Neural cell (in vitro differentiated cells): Measurements from ENCODE around the gene CCR6. TPM values are rescaled to one million over a fixed set of nuclear protein-coding genes. Genes with fewer than 3 reads are reported as not detected.

Experiments
- H2AFZ ChIP-seq: fragments of 200-600, 300-800 bp; sonication (generic), shearing (Covaris generic); 2 replicates; pipeline ENCODE4 v1.6.0; 2014; ENCODE audit warnings: low read depth, mild to moderate bottlenecking, antibody characterized with exemption, low read length, moderate library complexity
- H3F3A ChIP-seq: fragments of 200-600 bp; shearing (Covaris generic); 2 replicates; pipeline ENCODE4 v1.6.1; 2016; ENCODE audit warnings: mild to moderate bottlenecking, moderate library complexity, mixed read lengths, antibody characterized with exemption, low read length; ENCODE audit not compliant: insufficient read depth, poor library complexity, severe bottlenecking
- H3K27ac ChIP-seq: fragments of 200-600, 300-800 bp; sonication (generic), shearing (Covaris generic); 2 replicates; pipeline ENCODE4 v1.5.1; 2014; ENCODE audit warnings: mild to moderate bottlenecking, low read length, moderate library complexity
- H3K27me3 ChIP-seq: fragments of 300-800, 200-600 bp; sonication (generic), shearing (Covaris generic); 2 replicates; pipeline ENCODE4 v1.6.0; 2014; ENCODE audit warnings: mild to moderate bottlenecking, low read depth, low read length, moderate library complexity; ENCODE audit not compliant: insufficient read depth
- H3K36me3 ChIP-seq: fragments of 300-800, 200-600 bp; sonication (generic), shearing (Covaris generic); 2 replicates; pipeline ENCODE4 v1.5.1; 2014; ENCODE audit warnings: mild to moderate bottlenecking, antibody characterized with exemption, low read length, moderate library complexity; ENCODE audit not compliant: insufficient read depth
- H3K4me2 ChIP-seq: fragments of 300-800, 200-600 bp; sonication (generic), shearing (Covaris generic); 2 replicates; pipeline ENCODE4 v1.6.0; 2014; ENCODE audit warnings: mild to moderate bottlenecking, low read length
- H3K4me3 ChIP-seq: fragments of 300-800, 200-600 bp; sonication (generic), shearing (Covaris generic); 2 replicates; pipeline ENCODE4 v1.5.1; 2014; ENCODE audit warnings: mild to moderate bottlenecking, low read length, moderate library complexity
- H3K79me2 ChIP-seq: fragments of 200-600 bp; shearing (Covaris generic); replicated peaks from 2 replicates; pipeline ENCODE4 v1.6.0; 2014; ENCODE audit warnings: mild to moderate bottlenecking, low read length, moderate library complexity; ENCODE audit not compliant: insufficient read depth
- H3K9ac ChIP-seq: fragments of 300-800, 200-600 bp; sonication (generic), shearing (Covaris generic); 2 replicates; pipeline ENCODE4 v1.6.1; 2016; ENCODE audit warnings: mild to moderate bottlenecking, low read length, mixed read lengths
- H3K9me2 ChIP-seq: fragments of 200-600 bp; shearing (Covaris generic); 2 replicates; pipeline ENCODE4 v1.6.1; 2016; ENCODE audit warnings: mild to moderate bottlenecking, low read length, mixed read lengths; ENCODE audit not compliant: insufficient read depth
- H3K9me3 ChIP-seq: fragments of 200-600, 300-800 bp; sonication (generic), shearing (Covaris generic); 2 replicates; pipeline ENCODE4 v1.6.1; 2016; ENCODE audit warnings: mild to moderate bottlenecking, mixed run types, low read length, moderate library complexity, mixed read lengths
- H4K20me1 ChIP-seq: fragments of 200-600 bp; shearing (Covaris generic); 2 replicates; pipeline ENCODE4 v1.6.1; 2016; ENCODE audit warnings: mild to moderate bottlenecking, mixed run types; ENCODE audit not compliant: insufficient read depth
- EP300 ChIP-seq: fragments of 450-650 bp; conservative IDR thresholded peaks from 2 replicates; pipeline ENCODE4 v1.6.1; 2014; ENCODE audit warnings: antibody characterized with exemption, mild to moderate bottlenecking, moderate library complexity; ENCODE audit not compliant: poor library complexity, severe bottlenecking
- EZH2 ChIP-seq: fragments of 200-600, 300-800 bp; shearing (Covaris generic), sonication (generic); IDR thresholded peaks from 2 replicates; pipeline ENCODE4 v1.6.1; 2014; ENCODE audit warnings: antibody characterized with exemption, low read length, borderline replicate concordance, mild to moderate bottlenecking; ENCODE audit not compliant: insufficient read depth, poor library complexity, severe bottlenecking
- MXI1 ChIP-seq: fragments of 450-650 bp; conservative IDR thresholded peaks from 2 replicates; pipeline ENCODE4 v1.6.1; 2014; ENCODE audit warnings: antibody characterized with exemption, mild to moderate bottlenecking; ENCODE audit not compliant: poor library complexity, severe bottlenecking
- POLR2AphosphoS5 ChIP-seq: IDR thresholded peaks from 2 replicates; pipeline ENCODE4 v1.6.1; 2012
- RAD21 ChIP-seq: fragments of 450-650 bp; conservative IDR thresholded peaks from 2 replicates; pipeline ENCODE4 v1.6.1; 2014; ENCODE audit warnings: antibody characterized with exemption, mild to moderate bottlenecking, moderate library complexity
- SMC3 ChIP-seq: fragments of 450-650 bp; conservative IDR thresholded peaks from 2 replicates; pipeline ENCODE4 v1.6.1; 2014; ENCODE audit warnings: antibody characterized with exemption, mild to moderate bottlenecking, moderate library complexity; ENCODE audit not compliant: poor library complexity
- TAF1 ChIP-seq: IDR thresholded peaks from 2 replicates; pipeline ENCODE4 v1.6.1; 2012; ENCODE audit warnings: low read depth
- polyA plus RNA-seq: library from polyadenylated mRNA; depleted of rRNA; stranded (reverse); fragments of >200 nt; gene quantifications from 2 replicates; pipeline ENCODE4 v1.2.3, GENCODE V29; 2014
- TF ChIP-seq, protein P1 (sequence below): fragments of 450-650 bp; IDR thresholded peaks from 2 replicates; pipeline ENCODE4 v1.5.1; 2014; ENCODE audit warnings: antibody characterized with exemption, mild to moderate bottlenecking, moderate library complexity; ENCODE audit not compliant: poor library complexity, severe bottlenecking
- TF ChIP-seq, protein P2 (sequence below): IDR thresholded peaks from 2 replicates; pipeline ENCODE4 v1.6.1; 2012; ENCODE audit warnings: borderline replicate concordance

CCR6 gene
- polyA plus RNA-seq, 1 donor from 2014 or later, result not detected

- TF ChIP-seq RAD21, result no peak
- no peaks in the 10 kb centered on the region for H3K36me3 ChIP-seq
- no peak overlapping the region for H3K4me3 ChIP-seq
- no peaks in the 10 kb centered on the region for H3K79me2 ChIP-seq
- H3K9me2 ChIP-seq, result no peaks in the 10 kb centered on the region
- H4K20me1 ChIP-seq, result no peaks in the 10 kb centered on the region
- H3K27me3 ChIP-seq, result no peaks in the 10 kb centered on the region
- H3K9ac ChIP-seq, result no peak overlapping the region
- H2AFZ ChIP-seq, result no peak overlapping the region
- H3K4me2 ChIP-seq, result no peak overlapping the region
- H3K27ac ChIP-seq, result no peak overlapping the region
- peaks cover 2% of the 10 kb centered on the region for H3K9me3 ChIP-seq
- H3F3A ChIP-seq, result no peaks in the 10 kb centered on the region
Measured at GRCh38 chr6:167091026-167091804, 31.7 kb upstream of the CCR6 start.

- Histone ChIP-seq H3K27me3 (no peaks in the 10 kb centered on the region), H3K9me2 (no peaks in the 10 kb centered on the region), H4K20me1 (no peaks in the 10 kb centered on the region), H3K4me2 (no peak overlapping the region), H3F3A (no peaks in the 10 kb centered on the region), H3K79me2 (no peaks in the 10 kb centered on the region), H3K9ac (no peak overlapping the region), H2AFZ (no peak overlapping the region), H3K4me3 (no peak overlapping the region), H3K36me3 (no peaks in the 10 kb centered on the region), H3K27ac (no peak overlapping the region), H3K9me3 (peaks cover 2% of the 10 kb centered on the region)
- TF ChIP-seq EP300 (no peak), POLR2AphosphoS5 (no peak), RAD21 (no peak), MXI1 (no peak)
- TF ChIP-seq, protein P1, sequence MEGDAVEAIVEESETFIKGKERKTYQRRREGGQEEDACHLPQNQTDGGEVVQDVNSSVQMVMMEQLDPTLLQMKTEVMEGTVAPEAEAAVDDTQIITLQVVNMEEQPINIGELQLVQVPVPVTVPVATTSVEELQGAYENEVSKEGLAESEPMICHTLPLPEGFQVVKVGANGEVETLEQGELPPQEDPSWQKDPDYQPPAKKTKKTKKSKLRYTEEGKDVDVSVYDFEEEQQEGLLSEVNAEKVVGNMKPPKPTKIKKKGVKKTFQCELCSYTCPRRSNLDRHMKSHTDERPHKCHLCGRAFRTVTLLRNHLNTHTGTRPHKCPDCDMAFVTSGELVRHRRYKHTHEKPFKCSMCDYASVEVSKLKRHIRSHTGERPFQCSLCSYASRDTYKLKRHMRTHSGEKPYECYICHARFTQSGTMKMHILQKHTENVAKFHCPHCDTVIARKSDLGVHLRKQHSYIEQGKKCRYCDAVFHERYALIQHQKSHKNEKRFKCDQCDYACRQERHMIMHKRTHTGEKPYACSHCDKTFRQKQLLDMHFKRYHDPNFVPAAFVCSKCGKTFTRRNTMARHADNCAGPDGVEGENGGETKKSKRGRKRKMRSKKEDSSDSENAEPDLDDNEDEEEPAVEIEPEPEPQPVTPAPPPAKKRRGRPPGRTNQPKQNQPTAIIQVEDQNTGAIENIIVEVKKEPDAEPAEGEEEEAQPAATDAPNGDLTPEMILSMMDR, result no peak
- TF ChIP-seq, protein P2, sequence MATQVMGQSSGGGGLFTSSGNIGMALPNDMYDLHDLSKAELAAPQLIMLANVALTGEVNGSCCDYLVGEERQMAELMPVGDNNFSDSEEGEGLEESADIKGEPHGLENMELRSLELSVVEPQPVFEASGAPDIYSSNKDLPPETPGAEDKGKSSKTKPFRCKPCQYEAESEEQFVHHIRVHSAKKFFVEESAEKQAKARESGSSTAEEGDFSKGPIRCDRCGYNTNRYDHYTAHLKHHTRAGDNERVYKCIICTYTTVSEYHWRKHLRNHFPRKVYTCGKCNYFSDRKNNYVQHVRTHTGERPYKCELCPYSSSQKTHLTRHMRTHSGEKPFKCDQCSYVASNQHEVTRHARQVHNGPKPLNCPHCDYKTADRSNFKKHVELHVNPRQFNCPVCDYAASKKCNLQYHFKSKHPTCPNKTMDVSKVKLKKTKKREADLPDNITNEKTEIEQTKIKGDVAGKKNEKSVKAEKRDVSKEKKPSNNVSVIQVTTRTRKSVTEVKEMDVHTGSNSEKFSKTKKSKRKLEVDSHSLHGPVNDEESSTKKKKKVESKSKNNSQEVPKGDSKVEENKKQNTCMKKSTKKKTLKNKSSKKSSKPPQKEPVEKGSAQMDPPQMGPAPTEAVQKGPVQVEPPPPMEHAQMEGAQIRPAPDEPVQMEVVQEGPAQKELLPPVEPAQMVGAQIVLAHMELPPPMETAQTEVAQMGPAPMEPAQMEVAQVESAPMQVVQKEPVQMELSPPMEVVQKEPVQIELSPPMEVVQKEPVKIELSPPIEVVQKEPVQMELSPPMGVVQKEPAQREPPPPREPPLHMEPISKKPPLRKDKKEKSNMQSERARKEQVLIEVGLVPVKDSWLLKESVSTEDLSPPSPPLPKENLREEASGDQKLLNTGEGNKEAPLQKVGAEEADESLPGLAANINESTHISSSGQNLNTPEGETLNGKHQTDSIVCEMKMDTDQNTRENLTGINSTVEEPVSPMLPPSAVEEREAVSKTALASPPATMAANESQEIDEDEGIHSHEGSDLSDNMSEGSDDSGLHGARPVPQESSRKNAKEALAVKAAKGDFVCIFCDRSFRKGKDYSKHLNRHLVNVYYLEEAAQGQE, result no peak
Measured at GRCh38 chr6:167091805-167092107, 31.1 kb upstream of the CCR6 start.

GRCh38 chr6:167092672-167093339, 30.1 kb upstream of the CCR6 start:
- Histone ChIP-seq H3K9me2 (no peaks in the 10 kb centered on the region), H4K20me1 (no peaks in the 10 kb centered on the region), H3K27ac (no peak overlapping the region), H3K79me2 (no peaks in the 10 kb centered on the region), H2AFZ (no peak overlapping the region), H3K9ac (no peak overlapping the region), H3K4me3 (no peak overlapping the region), H3K9me3 (no peaks in the 10 kb centered on the region), H3K4me2 (no peak overlapping the region), H3F3A (no peaks in the 10 kb centered on the region), H3K27me3 (no peaks in the 10 kb centered on the region), H3K36me3 (no peaks in the 10 kb centered on the region)
- no peak for TF ChIP-seq EP300
- no peak for TF ChIP-seq RAD21
- no peak for TF ChIP-seq POLR2AphosphoS5
- no peak for TF ChIP-seq SMC3
- TF ChIP-seq, protein P2, result no peak
- TF ChIP-seq EZH2, result no peak
- TF ChIP-seq MXI1, result no peak
- TF ChIP-seq, protein P1, result no peak
- no peak for TF ChIP-seq TAF1
